Stimulated activated CD4-positive, alpha-beta T cell treated with anti-CD3 and anti-CD28 coated beads, Interleukin-4, amount 100 ng/mL, for 48 hours (primary cell): ENCODE measurements around the gene ZNF529.

ENCODE experiments used
- DNase-seq, 2 donors: peaks; one replicate each; pipeline ENCODE4 v3.0.0-alpha.2; 2020; ENCODE audit warnings: low read depth in 2 of 2

Gene ZNF529

DNA sequence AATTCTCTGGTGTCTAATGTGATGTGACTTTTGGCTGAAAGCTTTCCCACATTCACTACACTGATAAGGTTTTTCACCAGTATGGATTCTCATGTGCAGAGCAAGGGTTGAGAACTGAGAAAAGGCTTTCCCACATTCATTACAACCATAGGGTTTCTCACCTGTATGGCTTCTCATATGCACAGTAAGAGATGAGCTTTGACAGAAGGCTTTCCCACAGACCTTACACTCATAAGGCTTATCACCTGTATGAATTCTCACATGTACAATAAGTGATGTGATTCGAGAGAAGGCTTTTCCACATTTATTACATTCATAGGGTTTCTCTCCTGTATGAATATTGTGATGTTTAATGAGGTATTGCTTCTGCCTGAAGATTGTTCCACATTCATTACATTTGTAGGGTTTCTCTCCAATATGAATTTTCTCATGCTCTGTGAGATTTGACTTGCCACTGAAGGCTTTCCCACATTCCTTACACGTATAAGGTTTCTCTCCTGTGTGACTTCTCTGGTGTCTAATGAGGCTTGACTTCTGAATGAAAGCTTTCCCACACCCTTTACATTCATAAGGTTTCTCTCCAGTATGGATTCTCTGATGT, 59.0 kb downstream of the ZNF529 start:
- DNase-seq = no peak

- DNase-seq = no peak
These were observed 64.8 kb downstream of the ZNF529 start for GRCh38 chr19:36508325-36508724.

DNA sequence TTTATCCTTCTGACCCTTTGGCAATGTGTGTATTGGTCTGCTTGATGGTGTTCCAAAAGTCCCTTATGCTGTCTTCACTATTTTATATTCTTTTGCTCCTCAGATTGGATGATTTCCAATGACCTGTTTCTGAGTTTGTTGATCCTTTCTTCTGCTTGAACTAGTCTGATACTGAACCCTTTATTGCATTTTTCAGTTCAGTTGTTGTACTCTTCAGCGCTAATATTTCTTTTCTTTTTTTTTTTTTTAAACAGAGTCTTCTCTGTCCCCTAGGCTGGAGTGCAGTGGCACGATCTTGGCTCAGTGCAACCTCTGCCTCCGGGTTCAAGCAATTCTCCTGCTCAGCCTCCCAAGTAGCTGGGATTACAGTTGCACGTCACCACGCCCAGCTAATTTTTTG, 71.1 kb downstream of the ZNF529 start:
- no peak for DNase-seq

- DNase-seq = no peak
These were observed 76.1 kb downstream of the ZNF529 start for GRCh38 chr19:36497001-36497400.
